ENCODE data around the gene TRIM58.

DNA sequence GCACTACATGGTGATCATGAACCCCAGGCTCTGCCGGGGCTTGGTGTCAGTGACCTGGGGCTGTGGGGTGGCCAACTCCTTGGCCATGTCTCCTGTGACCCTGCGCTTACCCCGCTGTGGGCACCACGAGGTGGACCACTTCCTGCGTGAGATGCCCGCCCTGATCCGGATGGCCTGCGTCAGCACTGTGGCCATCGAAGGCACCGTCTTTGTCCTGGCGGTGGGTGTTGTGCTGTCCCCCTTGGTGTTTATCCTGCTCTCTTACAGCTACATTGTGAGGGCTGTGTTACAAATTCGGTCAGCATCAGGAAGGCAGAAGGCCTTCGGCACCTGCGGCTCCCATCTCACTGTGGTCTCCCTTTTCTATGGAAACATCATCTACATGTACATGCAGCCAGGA, 39.0 kb downstream of the TRIM58 start:
- TF ChIP-seq, protein P1, sequence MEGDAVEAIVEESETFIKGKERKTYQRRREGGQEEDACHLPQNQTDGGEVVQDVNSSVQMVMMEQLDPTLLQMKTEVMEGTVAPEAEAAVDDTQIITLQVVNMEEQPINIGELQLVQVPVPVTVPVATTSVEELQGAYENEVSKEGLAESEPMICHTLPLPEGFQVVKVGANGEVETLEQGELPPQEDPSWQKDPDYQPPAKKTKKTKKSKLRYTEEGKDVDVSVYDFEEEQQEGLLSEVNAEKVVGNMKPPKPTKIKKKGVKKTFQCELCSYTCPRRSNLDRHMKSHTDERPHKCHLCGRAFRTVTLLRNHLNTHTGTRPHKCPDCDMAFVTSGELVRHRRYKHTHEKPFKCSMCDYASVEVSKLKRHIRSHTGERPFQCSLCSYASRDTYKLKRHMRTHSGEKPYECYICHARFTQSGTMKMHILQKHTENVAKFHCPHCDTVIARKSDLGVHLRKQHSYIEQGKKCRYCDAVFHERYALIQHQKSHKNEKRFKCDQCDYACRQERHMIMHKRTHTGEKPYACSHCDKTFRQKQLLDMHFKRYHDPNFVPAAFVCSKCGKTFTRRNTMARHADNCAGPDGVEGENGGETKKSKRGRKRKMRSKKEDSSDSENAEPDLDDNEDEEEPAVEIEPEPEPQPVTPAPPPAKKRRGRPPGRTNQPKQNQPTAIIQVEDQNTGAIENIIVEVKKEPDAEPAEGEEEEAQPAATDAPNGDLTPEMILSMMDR (tag by site-specific recombination; IDR thresholded peaks at IDR 0.05) = no peak
- TF ChIP-seq, protein P2, sequence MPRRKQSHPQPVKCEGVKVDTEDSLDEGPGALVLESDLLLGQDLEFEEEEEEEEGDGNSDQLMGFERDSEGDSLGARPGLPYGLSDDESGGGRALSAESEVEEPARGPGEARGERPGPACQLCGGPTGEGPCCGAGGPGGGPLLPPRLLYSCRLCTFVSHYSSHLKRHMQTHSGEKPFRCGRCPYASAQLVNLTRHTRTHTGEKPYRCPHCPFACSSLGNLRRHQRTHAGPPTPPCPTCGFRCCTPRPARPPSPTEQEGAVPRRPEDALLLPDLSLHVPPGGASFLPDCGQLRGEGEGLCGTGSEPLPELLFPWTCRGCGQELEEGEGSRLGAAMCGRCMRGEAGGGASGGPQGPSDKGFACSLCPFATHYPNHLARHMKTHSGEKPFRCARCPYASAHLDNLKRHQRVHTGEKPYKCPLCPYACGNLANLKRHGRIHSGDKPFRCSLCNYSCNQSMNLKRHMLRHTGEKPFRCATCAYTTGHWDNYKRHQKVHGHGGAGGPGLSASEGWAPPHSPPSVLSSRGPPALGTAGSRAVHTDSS (tag by site-specific recombination; IDR thresholded peaks at IDR 0.05) = no peak
- TF ChIP-seq, protein P3, sequence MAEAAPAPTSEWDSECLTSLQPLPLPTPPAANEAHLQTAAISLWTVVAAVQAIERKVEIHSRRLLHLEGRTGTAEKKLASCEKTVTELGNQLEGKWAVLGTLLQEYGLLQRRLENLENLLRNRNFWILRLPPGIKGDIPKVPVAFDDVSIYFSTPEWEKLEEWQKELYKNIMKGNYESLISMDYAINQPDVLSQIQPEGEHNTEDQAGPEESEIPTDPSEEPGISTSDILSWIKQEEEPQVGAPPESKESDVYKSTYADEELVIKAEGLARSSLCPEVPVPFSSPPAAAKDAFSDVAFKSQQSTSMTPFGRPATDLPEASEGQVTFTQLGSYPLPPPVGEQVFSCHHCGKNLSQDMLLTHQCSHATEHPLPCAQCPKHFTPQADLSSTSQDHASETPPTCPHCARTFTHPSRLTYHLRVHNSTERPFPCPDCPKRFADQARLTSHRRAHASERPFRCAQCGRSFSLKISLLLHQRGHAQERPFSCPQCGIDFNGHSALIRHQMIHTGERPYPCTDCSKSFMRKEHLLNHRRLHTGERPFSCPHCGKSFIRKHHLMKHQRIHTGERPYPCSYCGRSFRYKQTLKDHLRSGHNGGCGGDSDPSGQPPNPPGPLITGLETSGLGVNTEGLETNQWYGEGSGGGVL (tag by site-specific recombination; IDR thresholded peaks at IDR 0.05) = no peak
- TF ChIP-seq, protein P4, sequence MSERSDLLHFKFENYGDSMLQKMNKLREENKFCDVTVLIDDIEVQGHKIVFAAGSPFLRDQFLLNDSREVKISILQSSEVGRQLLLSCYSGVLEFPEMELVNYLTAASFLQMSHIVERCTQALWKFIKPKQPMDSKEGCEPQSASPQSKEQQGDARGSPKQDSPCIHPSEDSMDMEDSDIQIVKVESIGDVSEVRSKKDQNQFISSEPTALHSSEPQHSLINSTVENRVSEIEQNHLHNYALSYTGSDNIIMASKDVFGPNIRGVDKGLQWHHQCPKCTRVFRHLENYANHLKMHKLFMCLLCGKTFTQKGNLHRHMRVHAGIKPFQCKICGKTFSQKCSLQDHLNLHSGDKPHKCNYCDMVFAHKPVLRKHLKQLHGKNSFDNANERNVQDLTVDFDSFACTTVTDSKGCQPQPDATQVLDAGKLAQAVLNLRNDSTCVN (tag by site-specific recombination; optimal IDR thresholded peaks at IDR 0.05) = no peak
- TF ChIP-seq, protein P5, sequence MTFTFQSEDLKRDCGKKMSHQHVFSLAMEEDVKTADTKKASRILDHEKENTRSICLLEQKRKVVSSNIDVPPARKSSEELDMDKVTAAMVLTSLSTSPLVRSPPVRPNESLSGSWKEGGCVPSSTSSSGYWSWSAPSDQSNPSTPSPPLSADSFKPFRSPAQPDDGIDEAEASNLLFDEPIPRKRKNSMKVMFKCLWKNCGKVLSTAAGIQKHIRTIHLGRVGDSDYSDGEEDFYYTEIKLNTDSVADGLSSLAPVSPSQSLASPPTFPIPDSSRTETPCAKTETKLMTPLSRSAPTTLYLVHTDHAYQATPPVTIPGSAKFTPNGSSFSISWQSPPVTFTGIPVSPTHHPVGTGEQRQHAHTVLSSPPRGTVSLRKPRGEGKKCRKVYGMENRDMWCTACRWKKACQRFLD (tag by site-specific recombination; IDR thresholded peaks at IDR 0.05) = no peak
- TF ChIP-seq KLF16 (tag by site-specific recombination; IDR thresholded peaks at IDR 0.05) = no peak
